GM23338 (cell line): Measurements from ENCODE around the gene CCDC12. TPM values are rescaled to one million over a fixed set of nuclear protein-coding genes. Genes with fewer than 3 reads are reported as not detected.
A peak's percentile ranks its signal among the peaks of the same experiment; 100 is the strongest.

Experiments
- ATAC-seq: fragments of 200-7000 bp; cut with Tn5 transposase; 3 replicates; pipeline ENCODE4 v1.9.1; 2020
- DNase-seq: peaks from one replicate; pipeline ENCODE4 v3.0.0-alpha.2; 2015; ENCODE audit warnings: low spot score
- H2AFZ ChIP-seq: fragments of 200-600 bp; sonication (generic); 2 replicates; pipeline ENCODE4 v1.8.0; 2016; ENCODE audit warnings: antibody characterized with exemption, mild to moderate bottlenecking, moderate library complexity
- H3F3A ChIP-seq: fragments of 200-600 bp; sonication (generic); replicated peaks from 2 replicates; pipeline ENCODE4 v1.8.0; 2017; ENCODE audit warnings: antibody characterized with exemption, mixed run types, low read depth
- H3K27ac ChIP-seq: fragments of 200-600 bp; sonication (generic); 2 replicates; pipeline ENCODE4 v1.6.1; 2016; ENCODE audit warnings: low read depth
- H3K27me3 ChIP-seq: fragments of 200-600 bp; sonication (generic); 2 replicates; pipeline ENCODE4 v1.8.0; 2016; ENCODE audit warnings: mild to moderate bottlenecking, mixed run types, moderate library complexity; ENCODE audit not compliant: insufficient read depth
- H3K36me3 ChIP-seq: fragments of 200-600 bp; sonication (generic); 2 replicates; pipeline ENCODE4 v1.8.0; 2016; ENCODE audit warnings: mild to moderate bottlenecking; ENCODE audit not compliant: insufficient read depth
- H3K4me1 ChIP-seq: fragments of 200-600 bp; sonication (generic); 2 replicates; pipeline ENCODE4 v1.8.0; 2016; ENCODE audit warnings: mild to moderate bottlenecking, moderate library complexity; ENCODE audit not compliant: insufficient read depth
- H3K4me2 ChIP-seq: fragments of 200-600 bp; sonication (generic); 2 replicates; pipeline ENCODE4 v1.7.1; 2017; ENCODE audit warnings: mixed run types
- H3K4me3 ChIP-seq: fragments of 200-600 bp; sonication (generic); 2 replicates; pipeline ENCODE4 v1.6.1; 2016; ENCODE audit warnings: mixed run types
- H3K79me2 ChIP-seq: fragments of 200-600 bp; sonication (generic); replicated peaks from 2 replicates; pipeline ENCODE4 v1.8.0; 2017; ENCODE audit warnings: mild to moderate bottlenecking; ENCODE audit not compliant: insufficient read depth
- H3K9me2 ChIP-seq: fragments of 200-600 bp; sonication (generic); 2 replicates; pipeline ENCODE4 v1.8.0; 2017; ENCODE audit not compliant: insufficient read depth
- H4K20me1 ChIP-seq: fragments of 200-600 bp; sonication (generic); replicated peaks from 2 replicates; pipeline ENCODE4 v1.8.0; 2017; ENCODE audit warnings: mild to moderate bottlenecking; ENCODE audit not compliant: insufficient read depth
- H3K27ac Mint-ChIP-seq: 2 replicates; pipeline ENCODE4 v1.8.0; 2020; ENCODE audit warnings: inconsistent platforms, mild to moderate bottlenecking, moderate library complexity, mixed read lengths
- H3K27me3 Mint-ChIP-seq: 3 replicates; pipeline ENCODE4 v1.8.0; 2022; ENCODE audit warnings: low read depth, mild to moderate bottlenecking, moderate library complexity, mixed read lengths, inconsistent platforms; ENCODE audit not compliant: insufficient read depth, poor library complexity
- H3K36me3 Mint-ChIP-seq: 3 replicates; pipeline ENCODE4 v1.8.0; 2021; ENCODE audit warnings: low read depth, mild to moderate bottlenecking, inconsistent platforms, moderate library complexity, mixed read lengths
- H3K4me1 Mint-ChIP-seq: 3 replicates; pipeline ENCODE4 v1.8.0; 2020; ENCODE audit warnings: mild to moderate bottlenecking, inconsistent platforms, mixed read lengths
- H3K4me3 Mint-ChIP-seq: 3 replicates; pipeline ENCODE4 v1.8.0; 2021; ENCODE audit warnings: moderate library complexity, mild to moderate bottlenecking, inconsistent platforms, mixed read lengths
- H3K9me3 Mint-ChIP-seq: 3 replicates; pipeline ENCODE4 v1.8.0; 2020; ENCODE audit warnings: moderate library complexity, mild to moderate bottlenecking, inconsistent platforms, mixed read lengths
- CREB1 ChIP-seq: fragments of 250-450 bp; sonication (Bioruptor Pico); IDR thresholded peaks from 2 replicates; pipeline ENCODE4 v1.5.0; 2020; ENCODE audit warnings: low read depth, mild to moderate bottlenecking, moderate library complexity
- CTCF ChIP-seq, 2 experiments: fragments of 200-600 bp in 1 of 2; sonication (generic) in 1 of 2; conservative IDR thresholded peaks; 2 replicates each; pipeline versions ENCODE4 v1.5.1 to v1.6.1; 2016 to 2017; ENCODE audit warnings: antibody characterized with exemption in 2 of 2, low read depth in 2 of 2, mild to moderate bottlenecking in 2 of 2, moderate library complexity in 1 of 2
- EZH2 ChIP-seq: fragments of 200-600 bp; sonication (generic); IDR thresholded peaks from one replicate; pipeline ENCODE4 v1.8.0; 2017; ENCODE audit warnings: antibody characterized with exemption, mild to moderate bottlenecking, low read depth; ENCODE audit not compliant: unreplicated experiment
- EZH2phosphoT487 ChIP-seq: fragments of 200-600 bp; sonication (generic); IDR thresholded peaks from one replicate; pipeline ENCODE4 v1.8.1; 2018; ENCODE audit warnings: antibody characterized with exemption; ENCODE audit not compliant: unreplicated experiment
- JUNB ChIP-seq: IDR thresholded peaks from one replicate; pipeline ENCODE4 v1.6.1; 2016; ENCODE audit warnings: antibody characterized with exemption; ENCODE audit not compliant: unreplicated experiment
- POLR2AphosphoS5 ChIP-seq: IDR thresholded peaks from 2 replicates; pipeline ENCODE4 v1.6.1; 2016; ENCODE audit warnings: antibody characterized with exemption, low read depth
- REST ChIP-seq: IDR thresholded peaks from one replicate; pipeline ENCODE4 v1.6.1; 2018; ENCODE audit warnings: antibody characterized with exemption; ENCODE audit not compliant: unreplicated experiment
- STAT1 ChIP-seq: IDR thresholded peaks from one replicate; pipeline ENCODE4 v1.6.1; 2016; ENCODE audit warnings: antibody characterized with exemption; ENCODE audit not compliant: unreplicated experiment
- ZNF114 ChIP-seq: fragments of 250-450 bp; sonication (Bioruptor Pico); IDR thresholded peaks from 2 replicates; pipeline ENCODE4 v1.5.0; 2020; ENCODE audit warnings: mild to moderate bottlenecking, moderate library complexity
- ZNF331 ChIP-seq: fragments of 250-450 bp; sonication (Bioruptor Pico); IDR thresholded peaks from 2 replicates; pipeline ENCODE4 v1.5.0; 2020; ENCODE audit warnings: low read depth, mild to moderate bottlenecking, moderate library complexity
- polyA plus RNA-seq: library from polyadenylated mRNA; unstranded; fragments of >200 nt; fragmentation: Nextera tagmentation; extraction: Ambion mirVana; gene quantifications from 2 replicates; pipeline ENCODE4 v1.2.1, GENCODE V29; 2016
- total RNA-seq: library from RNA; depleted of rRNA; stranded (reverse); fragments of >200 nt; shearing (Covaris generic); gene quantifications from 2 replicates; pipeline ENCODE4 v1.2.3, GENCODE V29; 2014
- TF ChIP-seq, protein P1 (sequence below): fragments of 250-450 bp; sonication (Bioruptor Pico); IDR thresholded peaks from 2 replicates; pipeline ENCODE4 v1.5.0; 2020; ENCODE audit warnings: mild to moderate bottlenecking, moderate library complexity
- TF ChIP-seq, protein P2 (sequence below): IDR thresholded peaks from 2 replicates; pipeline ENCODE4 v1.6.1; 2016; ENCODE audit warnings: antibody characterized with exemption

Gene CCDC12
- total and polyA plus RNA-seq, 2 experiments from 2014 or later, result 42.9 to 133 TPM

- TF ChIP-seq, protein P1, sequence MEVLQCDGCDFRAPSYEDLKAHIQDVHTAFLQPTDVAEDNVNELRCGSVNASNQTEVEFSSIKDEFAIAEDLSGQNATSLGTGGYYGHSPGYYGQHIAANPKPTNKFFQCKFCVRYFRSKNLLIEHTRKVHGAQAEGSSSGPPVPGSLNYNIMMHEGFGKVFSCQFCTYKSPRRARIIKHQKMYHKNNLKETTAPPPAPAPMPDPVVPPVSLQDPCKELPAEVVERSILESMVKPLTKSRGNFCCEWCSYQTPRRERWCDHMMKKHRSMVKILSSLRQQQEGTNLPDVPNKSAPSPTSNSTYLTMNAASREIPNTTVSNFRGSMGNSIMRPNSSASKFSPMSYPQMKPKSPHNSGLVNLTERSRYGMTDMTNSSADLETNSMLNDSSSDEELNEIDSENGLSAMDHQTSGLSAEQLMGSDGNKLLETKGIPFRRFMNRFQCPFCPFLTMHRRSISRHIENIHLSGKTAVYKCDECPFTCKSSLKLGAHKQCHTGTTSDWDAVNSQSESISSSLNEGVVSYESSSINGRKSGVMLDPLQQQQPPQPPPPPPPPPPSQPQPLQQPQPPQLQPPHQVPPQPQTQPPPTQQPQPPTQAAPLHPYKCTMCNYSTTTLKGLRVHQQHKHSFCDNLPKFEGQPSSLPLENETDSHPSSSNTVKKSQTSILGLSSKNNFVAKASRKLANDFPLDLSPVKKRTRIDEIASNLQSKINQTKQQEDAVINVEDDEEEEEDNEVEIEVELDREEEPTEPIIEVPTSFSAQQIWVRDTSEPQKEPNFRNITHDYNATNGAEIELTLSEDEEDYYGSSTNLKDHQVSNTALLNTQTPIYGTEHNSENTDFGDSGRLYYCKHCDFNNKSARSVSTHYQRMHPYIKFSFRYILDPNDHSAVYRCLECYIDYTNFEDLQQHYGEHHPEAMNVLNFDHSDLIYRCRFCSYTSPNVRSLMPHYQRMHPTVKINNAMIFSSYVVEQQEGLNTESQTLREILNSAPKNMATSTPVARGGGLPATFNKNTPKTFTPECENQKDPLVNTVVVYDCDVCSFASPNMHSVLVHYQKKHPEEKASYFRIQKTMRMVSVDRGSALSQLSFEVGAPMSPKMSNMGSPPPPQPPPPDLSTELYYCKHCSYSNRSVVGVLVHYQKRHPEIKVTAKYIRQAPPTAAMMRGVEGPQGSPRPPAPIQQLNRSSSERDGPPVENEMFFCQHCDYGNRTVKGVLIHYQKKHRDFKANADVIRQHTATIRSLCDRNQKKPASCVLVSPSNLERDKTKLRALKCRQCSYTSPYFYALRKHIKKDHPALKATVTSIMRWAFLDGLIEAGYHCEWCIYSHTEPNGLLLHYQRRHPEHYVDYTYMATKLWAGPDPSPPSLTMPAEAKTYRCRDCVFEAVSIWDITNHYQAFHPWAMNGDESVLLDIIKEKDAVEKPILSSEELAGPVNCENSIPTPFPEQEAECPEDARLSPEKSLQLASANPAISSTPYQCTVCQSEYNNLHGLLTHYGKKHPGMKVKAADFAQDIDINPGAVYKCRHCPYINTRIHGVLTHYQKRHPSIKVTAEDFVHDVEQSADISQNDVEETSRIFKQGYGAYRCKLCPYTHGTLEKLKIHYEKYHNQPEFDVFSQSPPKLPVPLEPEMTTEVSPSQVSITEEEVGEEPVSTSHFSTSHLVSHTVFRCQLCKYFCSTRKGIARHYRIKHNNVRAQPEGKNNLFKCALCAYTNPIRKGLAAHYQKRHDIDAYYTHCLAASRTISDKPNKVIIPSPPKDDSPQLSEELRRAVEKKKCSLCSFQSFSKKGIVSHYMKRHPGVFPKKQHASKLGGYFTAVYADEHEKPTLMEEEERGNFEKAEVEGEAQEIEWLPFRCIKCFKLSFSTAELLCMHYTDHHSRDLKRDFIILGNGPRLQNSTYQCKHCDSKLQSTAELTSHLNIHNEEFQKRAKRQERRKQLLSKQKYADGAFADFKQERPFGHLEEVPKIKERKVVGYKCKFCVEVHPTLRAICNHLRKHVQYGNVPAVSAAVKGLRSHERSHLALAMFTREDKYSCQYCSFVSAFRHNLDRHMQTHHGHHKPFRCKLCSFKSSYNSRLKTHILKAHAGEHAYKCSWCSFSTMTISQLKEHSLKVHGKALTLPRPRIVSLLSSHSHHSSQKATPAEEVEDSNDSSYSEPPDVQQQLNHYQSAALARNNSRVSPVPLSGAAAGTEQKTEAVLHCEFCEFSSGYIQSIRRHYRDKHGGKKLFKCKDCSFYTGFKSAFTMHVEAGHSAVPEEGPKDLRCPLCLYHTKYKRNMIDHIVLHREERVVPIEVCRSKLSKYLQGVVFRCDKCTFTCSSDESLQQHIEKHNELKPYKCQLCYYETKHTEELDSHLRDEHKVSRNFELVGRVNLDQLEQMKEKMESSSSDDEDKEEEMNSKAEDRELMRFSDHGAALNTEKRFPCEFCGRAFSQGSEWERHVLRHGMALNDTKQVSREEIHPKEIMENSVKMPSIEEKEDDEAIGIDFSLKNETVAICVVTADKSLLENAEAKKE, result no peak
- TF ChIP-seq JUNB, result no peak
- TF ChIP-seq, protein P2, sequence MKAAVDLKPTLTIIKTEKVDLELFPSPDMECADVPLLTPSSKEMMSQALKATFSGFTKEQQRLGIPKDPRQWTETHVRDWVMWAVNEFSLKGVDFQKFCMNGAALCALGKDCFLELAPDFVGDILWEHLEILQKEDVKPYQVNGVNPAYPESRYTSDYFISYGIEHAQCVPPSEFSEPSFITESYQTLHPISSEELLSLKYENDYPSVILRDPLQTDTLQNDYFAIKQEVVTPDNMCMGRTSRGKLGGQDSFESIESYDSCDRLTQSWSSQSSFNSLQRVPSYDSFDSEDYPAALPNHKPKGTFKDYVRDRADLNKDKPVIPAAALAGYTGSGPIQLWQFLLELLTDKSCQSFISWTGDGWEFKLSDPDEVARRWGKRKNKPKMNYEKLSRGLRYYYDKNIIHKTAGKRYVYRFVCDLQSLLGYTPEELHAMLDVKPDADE, result no peak
These were observed 101.0 kb downstream of the CCDC12 start (continued) for GRCh38 chr3:46875560-46875959.

- Histone ChIP-seq H3K4me1 (no peaks in the 10 kb centered on the region), H3K79me2 (no peaks in the 10 kb centered on the region), H3F3A (no peaks in the 10 kb centered on the region), H2AFZ (no peak overlapping the region), H3K36me3 (no peaks in the 10 kb centered on the region), H3K4me3 (no peak overlapping the region), H4K20me1 (no peaks in the 10 kb centered on the region), H3K27me3 (peaks cover 17% of the 10 kb centered on the region), H3K27ac (no peak overlapping the region), H3K4me2 (no peak overlapping the region), H3K9me2 (no peaks in the 10 kb centered on the region)
- no peaks in the 10 kb centered on the region for H3K36me3 Mint-ChIP-seq
- ATAC-seq, result 0 out of 3 replicates have a peak, but pooled peaks have one; percentile 7
- H3K9me3 Mint-ChIP-seq, result no peaks in the 10 kb centered on the region
- H3K27ac Mint-ChIP-seq, result no peak overlapping the region
- DNase-seq, result no peak
- H3K4me1 Mint-ChIP-seq, result peaks cover 5% of the 10 kb centered on the region
- no peak overlapping the region for H3K4me3 Mint-ChIP-seq
- TF ChIP-seq CREB1 (CRISPR knock-in tag) (no peak), ZNF114 (no peak), EZH2phosphoT487 (no peak), ZNF331 (CRISPR knock-in tag) (no peak), POLR2AphosphoS5 (no peak), CTCF (conservative IDR thresholded peaks at IDR 0.05; ENCODE audit: low read depth in 2 of 2) (no peak), EZH2 (no peak), STAT1 (no peak), REST (no peak), JUNB (no peak)
- TF ChIP-seq, protein P2, result no peak
- H3K27me3 Mint-ChIP-seq, result peaks cover 42% of the 10 kb centered on the region
These were observed 102.1 kb downstream of the CCDC12 start for GRCh38 chr3:46874430-46874829.
